Ectodermal cell (in vitro differentiated cells): ENCODE data around the gene EFNA1.
"Not testable (repeated sequence)": the region's sequence is repeated elsewhere in the genome, so short reads cannot be mapped to it uniquely, and the experiment has no call there.

Experiments used
- H3K27ac ChIP-seq: 2 replicates; pipeline ENCODE4 v1.7.0; 2013; ENCODE audit warnings: mild to moderate bottlenecking, low read depth, low read length; ENCODE audit not compliant: insufficient read depth, poor library complexity, severe bottlenecking
- H3K27me3 ChIP-seq: 2 replicates; pipeline ENCODE4 v1.7.0; 2013; ENCODE audit warnings: mild to moderate bottlenecking, low read length; ENCODE audit not compliant: insufficient read depth, control insufficient read depth, poor library complexity, severe bottlenecking
- H3K36me3 ChIP-seq: one replicate; pipeline ENCODE4 v1.7.0; 2013; ENCODE audit warnings: low read length; ENCODE audit not compliant: control insufficient read depth, insufficient read depth
- H3K4me1 ChIP-seq: one replicate; pipeline ENCODE4 v1.7.0; 2013; ENCODE audit warnings: low read length; ENCODE audit not compliant: control insufficient read depth, insufficient read depth
- H3K4me3 ChIP-seq: 2 replicates; pipeline ENCODE4 v1.7.0; 2013; ENCODE audit warnings: low read depth, low read length, control low read depth; ENCODE audit not compliant: insufficient read depth
- H3K9me3 ChIP-seq: 2 replicates; pipeline ENCODE4 v1.7.0; 2013; ENCODE audit warnings: mild to moderate bottlenecking, low read length, moderate library complexity; ENCODE audit not compliant: control insufficient read depth
- WGBS, 2 experiments: methylation state at CpG; one replicate each; pipeline ENCODE4 v1.1.7; 2013; ENCODE audit warnings: missing lambda C conversion rate in 2 of 2; 5-methylcytosine and 5-hydroxymethylcytosine counted together

The EFNA1 gene

GRCh38 chr1:155110381-155110780, 17.3 kb upstream of the EFNA1 start:
- Histone ChIP-seq H3K27ac (no peak overlapping the region), H3K9me3 (no peaks in the 10 kb centered on the region), H3K4me3 (no peak overlapping the region), H3K36me3 (no peaks in the 10 kb centered on the region), H3K27me3 (peaks cover 4% of the 10 kb centered on the region), H3K4me1 (no peaks in the 10 kb centered on the region)
- 88 to 94% methylated on average over 7 to 8 of the region's 8 CpGs for WGBS, 2 experiments

- Histone ChIP-seq H3K4me1 (no peaks in the 10 kb centered on the region), H3K27me3 (peaks cover 4% of the 10 kb centered on the region)
- WGBS, 2 experiments: 91 to 92% methylated on average over 8 of the region's 8 CpGs
Measured at GRCh38 chr1:155110826-155111225, 16.9 kb upstream of the EFNA1 start.

GRCh38 chr1:155113450-155113980, 14.2 kb upstream of the EFNA1 start:
- H3K4me1 ChIP-seq: no peaks in the 10 kb centered on the region
- 74 to 80% methylated on average over 5 of the region's 5 CpGs for WGBS, 2 experiments

More at GRCh38 chr1:155110826-155111225, 16.9 kb upstream of the EFNA1 start:
- H3K9me3 ChIP-seq: no peaks in the 10 kb centered on the region
- no peak overlapping the region for H3K4me3 ChIP-seq
- no peak overlapping the region for H3K27ac ChIP-seq
- H3K36me3 ChIP-seq: no peaks in the 10 kb centered on the region

GRCh38 chr1:155116113-155116764, 11.4 kb upstream of the EFNA1 start:
- Histone ChIP-seq H3K9me3 (no peaks in the 10 kb centered on the region), H3K4me3 (no peak overlapping the region), H3K4me1 (no peaks in the 10 kb centered on the region), H3K27me3 (peaks cover 9% of the 10 kb centered on the region), H3K36me3 (no peaks in the 10 kb centered on the region), H3K27ac (no peak overlapping the region)
- WGBS, 2 experiments: 84 to 88% methylated on average over 5 of the region's 5 CpGs

More at GRCh38 chr1:155113450-155113980, 14.2 kb upstream of the EFNA1 start:
- H3K9me3 ChIP-seq: no peaks in the 10 kb centered on the region
- no peak overlapping the region for H3K27ac ChIP-seq
- peaks cover 2% of the 10 kb centered on the region for H3K27me3 ChIP-seq
- H3K4me3 ChIP-seq: no peak overlapping the region
- H3K36me3 ChIP-seq: no peaks in the 10 kb centered on the region

GRCh38 chr1:155117610-155118009, 10.1 kb upstream of the EFNA1 start:
- Histone ChIP-seq H3K27me3 (peaks cover 9% of the 10 kb centered on the region), H3K4me1 (no peaks in the 10 kb centered on the region), H3K4me3 (no peak overlapping the region), H3K36me3 (no peaks in the 10 kb centered on the region), H3K27ac (no peak overlapping the region), H3K9me3 (no peaks in the 10 kb centered on the region)
- WGBS, 2 experiments: 83 to 84% methylated on average over 4 of the region's 4 CpGs

GRCh38 chr1:155118090-155118489, 9.6 kb upstream of the EFNA1 start:
- H3K4me3 ChIP-seq, H3K27ac ChIP-seq, H3K4me1 ChIP-seq, H3K36me3 ChIP-seq, H3K9me3 ChIP-seq, H3K27me3 ChIP-seq: not testable (repeated sequence)
- WGBS, 2 experiments: 92 to 93% methylated on average over 7 of the region's 7 CpGs

GRCh38 chr1:155120253-155120652, 7.4 kb upstream of the EFNA1 start:
- H3K4me1 ChIP-seq: peaks cover 9% of the 10 kb centered on the region
- no peaks in the 10 kb centered on the region for H3K36me3 ChIP-seq
- 83 to 86% methylated on average over 6 of the region's 6 CpGs for WGBS, 2 experiments
- no peak overlapping the region for H3K27ac ChIP-seq
- H3K27me3 ChIP-seq: peaks cover 24% of the 10 kb centered on the region
- H3K9me3 ChIP-seq: no peaks in the 10 kb centered on the region
- no peak overlapping the region for H3K4me3 ChIP-seq

GRCh38 chr1:155121249-155121648, 6.4 kb upstream of the EFNA1 start:
- H3K27ac ChIP-seq: no peak overlapping the region
- H3K9me3 ChIP-seq: no peaks in the 10 kb centered on the region
- 86 to 87% methylated on average over 2 of the region's 2 CpGs for WGBS, 2 experiments
- no peaks in the 10 kb centered on the region for H3K36me3 ChIP-seq
- peaks cover 34% of the 10 kb centered on the region for H3K27me3 ChIP-seq
- H3K4me3 ChIP-seq: no peak overlapping the region
- peaks cover 17% of the 10 kb centered on the region for H3K4me1 ChIP-seq

GRCh38 chr1:155122308-155122707, 5.4 kb upstream of the EFNA1 start:
- Histone ChIP-seq H3K9me3 (no peaks in the 10 kb centered on the region), H3K27me3 (peaks cover 44% of the 10 kb centered on the region), H3K27ac (no peak overlapping the region), H3K4me3 (no peak overlapping the region), H3K4me1 (peaks cover 26% of the 10 kb centered on the region), H3K36me3 (no peaks in the 10 kb centered on the region)
- WGBS, 2 experiments: 86 to 97% methylated on average over 2 of the region's 2 CpGs

GRCh38 chr1:155123801-155124200, 3.9 kb upstream of the EFNA1 start:
- Histone ChIP-seq H3K27me3 (peaks cover 54% of the 10 kb centered on the region), H3K9me3 (no peaks in the 10 kb centered on the region), H3K4me1 (peaks cover 37% of the 10 kb centered on the region), H3K36me3 (no peaks in the 10 kb centered on the region), H3K4me3 (no peak overlapping the region), H3K27ac (no peak overlapping the region)
- 90 to 93% methylated on average over 3 to 4 of the region's 4 CpGs for WGBS, 2 experiments
